SHP77 (cell line): ENCODE measurements around the gene PTX3.

Source experiments
- DNase-seq, 2 experiments: peaks; one replicate each; lab custom pipeline; 2025; lab: John Stamatoyannopoulos, UW

The PTX3 gene

GRCh38 chr3:157475921-157476414, 39.3 kb downstream of the PTX3 start:
- no peak for DNase-seq

GRCh38 chr3:157477441-157477840, 40.8 kb downstream of the PTX3 start:
- no peak for DNase-seq

- DNase-seq: no peak
These were observed 43.0 kb downstream of the PTX3 start for GRCh38 chr3:157479464-157480243.

GRCh38 chr3:157487339-157487738, 50.7 kb downstream of the PTX3 start:
- no peak for DNase-seq

GRCh38 chr3:157488144-157488543, 51.5 kb downstream of the PTX3 start:
- DNase-seq: no peak

GRCh38 chr3:157491136-157491535, 54.5 kb downstream of the PTX3 start:
- no peak for DNase-seq
